HG03378 (cell line): ENCODE results near the gene PSTPIP2.
"Not testable (repeated sequence)": the region's sequence is repeated elsewhere in the genome, so short reads cannot be mapped to it uniquely, and the experiment has no call there.

Experiments
- ATAC-seq: cut with Tn5 transposase; IDR thresholded peaks from one replicate; pipeline ENCODE4 v1.9.1; 2021; ENCODE audit warnings: mild to moderate bottlenecking, moderate library complexity; ENCODE audit not compliant: unreplicated experiment

Gene PSTPIP2

DNA sequence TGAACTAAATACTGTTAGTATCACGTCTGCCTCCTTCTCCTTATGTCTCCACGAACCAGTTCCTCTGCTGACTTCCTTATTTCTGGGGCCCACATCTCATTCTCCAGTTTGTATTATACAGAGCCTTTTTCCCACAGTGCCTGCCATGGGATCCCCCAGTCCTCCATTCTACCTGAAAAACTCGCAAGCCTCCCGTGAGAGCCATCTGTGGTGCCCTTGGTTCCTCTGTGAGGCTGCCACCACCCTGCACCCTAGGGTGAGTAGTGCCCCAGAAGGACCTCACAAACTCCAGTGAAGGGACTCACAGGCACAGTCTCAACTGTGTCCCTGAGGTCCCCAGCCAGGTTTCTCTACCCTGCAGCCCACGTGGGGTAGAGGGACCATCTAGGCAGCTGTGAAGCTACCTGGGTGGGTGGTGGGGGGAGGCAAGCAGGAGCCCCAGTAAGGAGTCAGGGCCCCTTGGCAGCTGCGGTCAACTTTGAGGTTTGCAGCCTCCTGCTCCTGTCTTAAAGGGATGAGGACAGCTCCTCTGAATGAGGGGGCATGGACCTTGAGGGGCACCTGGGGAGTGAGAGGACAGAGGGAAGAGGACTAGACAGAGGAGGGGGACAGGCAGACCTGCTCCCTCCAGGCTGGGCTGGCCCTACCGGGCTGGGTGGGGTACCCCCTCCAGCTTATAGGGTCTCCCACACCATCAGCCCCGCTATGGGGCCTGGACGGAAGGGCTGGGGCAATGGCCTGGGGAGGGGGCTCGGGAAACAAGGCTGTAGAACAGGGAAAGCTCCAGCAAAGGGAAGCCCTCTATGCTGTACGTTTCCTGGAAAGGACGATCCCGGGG lies 1.0 kb downstream of the PSTPIP2 start:
- no peak for ATAC-seq

DNA sequence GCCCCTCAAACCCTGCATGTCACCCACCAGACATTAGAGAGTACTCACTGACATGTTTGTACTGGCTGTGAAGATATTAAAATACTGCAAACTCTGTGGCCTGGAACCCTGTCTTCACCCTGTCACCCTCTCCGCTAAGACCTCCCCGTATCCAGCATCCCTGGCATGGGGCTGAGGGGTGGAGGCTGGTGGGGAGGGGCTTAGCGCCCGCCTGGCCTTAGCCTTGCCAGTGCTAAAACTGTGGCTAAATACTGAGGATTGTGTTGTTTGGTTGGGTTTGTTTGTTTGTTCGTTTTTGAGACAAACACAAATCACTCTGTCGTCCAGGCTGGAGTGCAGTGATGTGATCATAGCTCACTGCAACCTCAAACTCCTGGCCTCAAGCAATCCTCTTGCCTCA lies 1.8 kb downstream of the PSTPIP2 start:
- no peak for ATAC-seq

GRCh38 chr18:46069524-46069923 lies 2.5 kb downstream of the PSTPIP2 start:
- ATAC-seq, result no peak

DNA sequence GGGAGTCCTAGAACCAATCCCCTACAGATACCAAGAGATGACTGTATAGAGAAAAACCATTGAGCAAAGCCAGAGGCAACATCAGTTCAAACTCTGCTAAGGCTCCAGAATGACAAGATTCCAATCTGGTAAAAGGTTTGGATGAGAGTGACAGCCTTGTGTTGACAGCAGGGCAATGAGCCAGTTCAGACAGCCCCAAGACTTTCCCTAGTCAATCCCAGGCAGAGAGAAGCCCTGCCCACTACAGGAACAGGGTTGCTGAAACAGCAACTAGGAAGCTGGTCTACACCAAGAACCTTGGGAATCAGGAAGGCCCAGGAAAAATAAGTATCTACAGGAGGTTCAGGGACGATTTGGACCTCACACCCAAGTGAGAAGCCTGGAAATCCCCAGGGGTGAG lies 3.3 kb downstream of the PSTPIP2 start:
- no peak for ATAC-seq

GRCh38 chr18:46067438-46068007 lies 4.5 kb downstream of the PSTPIP2 start:
- ATAC-seq, result no peak

DNA sequence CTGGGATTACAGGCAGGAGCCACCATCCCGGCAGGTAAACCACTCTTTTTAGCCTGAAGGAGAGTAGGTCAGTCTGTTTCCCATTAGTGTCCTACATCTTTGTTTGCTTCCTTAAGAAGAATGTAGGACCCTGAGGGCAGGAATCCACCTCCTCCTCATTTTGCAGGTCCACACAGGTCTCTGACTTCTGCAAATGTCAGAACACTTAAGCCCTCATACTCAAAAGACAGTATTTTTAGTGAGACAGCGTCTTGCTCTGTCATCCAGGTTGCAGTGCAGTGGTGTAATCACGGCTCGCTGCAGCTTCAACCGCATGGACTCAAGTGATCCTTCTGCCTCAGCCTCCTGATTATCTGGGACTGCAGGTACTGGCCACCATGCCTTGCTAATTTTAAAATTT lies 9.3 kb downstream of the PSTPIP2 start:
- no peak for ATAC-seq

GRCh38 chr18:46061796-46062195 lies 10.3 kb downstream of the PSTPIP2 start:
- ATAC-seq, result no peak

- ATAC-seq, result no peak
These were observed 10.7 kb downstream of the PSTPIP2 start for GRCh38 chr18:46061387-46061786.

GRCh38 chr18:46060359-46060841 lies 11.7 kb downstream of the PSTPIP2 start:
- ATAC-seq, result no peak

GRCh38 chr18:46055838-46056230 lies 16.2 kb downstream of the PSTPIP2 start:
- peak; percentile 43 for ATAC-seq

GRCh38 chr18:46054956-46055837 lies 16.9 kb downstream of the PSTPIP2 start:
- ATAC-seq, result peak; percentile 66

- ATAC-seq, result no peak
These were observed 18.5 kb downstream of the PSTPIP2 start for GRCh38 chr18:46053368-46054095.

GRCh38 chr18:46051731-46052461 lies 20.2 kb downstream of the PSTPIP2 start:
- no peak for ATAC-seq

- no peak for ATAC-seq
These were observed 21.8 kb downstream of the PSTPIP2 start for GRCh38 chr18:46050268-46050667.

DNA sequence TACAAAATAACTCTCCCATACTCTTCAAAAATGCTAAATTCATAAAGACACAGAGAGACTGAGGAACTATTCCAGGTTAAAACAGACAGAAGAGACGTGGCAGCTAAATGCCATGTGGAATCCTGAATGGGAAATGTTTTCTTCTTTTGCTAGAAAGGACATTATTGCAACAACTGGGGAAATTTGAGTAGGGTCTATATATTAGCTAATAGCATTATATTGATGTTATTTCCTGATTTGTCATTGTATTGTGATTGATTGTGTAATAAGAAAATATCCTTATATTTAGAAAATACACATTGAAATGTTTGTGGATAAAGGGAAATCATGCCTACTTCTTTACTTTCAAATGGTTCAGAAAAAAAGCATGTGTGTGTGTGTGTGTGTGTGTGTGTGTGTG lies 23.4 kb downstream of the PSTPIP2 start:
- ATAC-seq, result no peak

DNA sequence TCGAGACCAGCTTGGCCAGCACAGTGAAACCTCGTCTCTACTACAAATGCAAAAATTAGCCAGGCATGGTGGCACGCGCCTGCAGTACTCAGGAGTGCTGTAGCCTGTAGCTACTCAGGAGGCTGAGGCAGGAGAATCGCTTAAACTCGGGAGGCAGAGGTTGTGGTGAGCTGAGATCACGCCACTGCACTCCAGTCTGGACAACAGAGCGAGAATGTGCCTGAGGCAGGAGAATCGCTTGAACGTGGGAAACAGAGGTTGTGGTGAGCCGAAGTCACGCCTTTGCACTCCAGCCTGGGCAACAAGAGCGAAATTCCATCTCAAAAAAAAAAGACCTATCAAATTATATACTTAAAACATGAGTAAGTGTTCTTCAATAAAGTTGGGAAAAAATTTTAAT lies 24.7 kb downstream of the PSTPIP2 start:
- ATAC-seq, result not testable (repeated sequence)

DNA sequence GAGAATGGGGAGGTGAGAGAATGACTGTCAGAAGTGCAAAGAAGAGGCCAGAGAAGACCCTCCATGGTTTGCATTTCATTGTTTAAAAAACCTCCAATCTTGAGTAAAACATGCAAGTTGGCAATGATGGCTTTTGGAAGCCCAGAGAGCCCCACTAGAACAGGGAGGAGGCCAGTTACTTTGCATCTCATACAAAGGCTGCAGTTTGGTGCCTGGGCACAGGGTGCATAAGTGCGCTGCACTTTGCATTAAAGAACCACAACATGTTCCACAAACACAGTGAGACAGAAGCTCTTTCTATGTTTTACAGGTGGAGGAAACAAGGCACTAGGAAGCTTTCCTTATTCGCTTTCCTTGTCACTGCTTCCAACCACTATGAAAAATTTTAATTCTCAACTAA lies 25.4 kb downstream of the PSTPIP2 start:
- ATAC-seq, result no peak

DNA sequence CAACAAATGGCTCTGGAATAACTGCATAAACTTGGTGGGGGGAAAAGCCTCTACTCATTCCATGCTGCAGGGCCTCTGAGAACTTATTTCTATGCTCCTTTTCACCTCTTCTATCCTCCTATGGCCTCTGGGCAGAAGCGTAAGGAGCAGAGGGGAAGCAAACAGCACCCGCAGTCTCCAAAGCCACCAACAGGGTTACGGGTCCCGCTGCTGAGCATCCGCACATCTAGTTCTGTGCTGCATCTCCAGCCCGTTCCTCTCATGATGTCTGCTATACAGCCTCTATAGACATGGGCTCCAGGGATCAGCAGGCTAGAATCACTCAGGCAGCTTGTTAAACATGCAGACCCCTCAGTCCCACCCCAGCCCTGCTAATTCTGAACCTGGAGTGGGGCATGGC lies 25.9 kb downstream of the PSTPIP2 start:
- ATAC-seq, result no peak

- no peak for ATAC-seq
These were observed 29.4 kb downstream of the PSTPIP2 start for GRCh38 chr18:46042571-46043123.

- no peak for ATAC-seq
These were observed 31.3 kb downstream of the PSTPIP2 start for GRCh38 chr18:46040747-46041104.
